T-helper 1 cell treated with Interleukin-12 subunit alpha and Interleukin-12 subunit beta and Interleukin-4 antibody, amounts not matched to agents 30 ng/mL and 1 ng/mL, for 36 hours (primary cell): ENCODE measurements around the gene LEMD3. TPM values are rescaled to one million over a fixed set of nuclear protein-coding genes. Genes with fewer than 3 reads are reported as not detected.

Source experiments
- intact Hi-C: fragments of 100-400 bp; cut with micrococcal nuclease; formaldehyde crosslinking; loops from one replicate; pipeline ENCODE4 v1.15.1; 2024
- total RNA-seq: library from RNA; stranded (reverse); gene quantifications from 2 replicates; pipeline ENCODE4 v1.2.3, GENCODE V29; 2022

The LEMD3 gene
- total RNA-seq, 1 donor from 2014 or later: 38.7 TPM

GRCh38 chr12:65204886-65205525, 35.6 kb downstream of the LEMD3 start:
- intact Hi-C loops: no loop called here

GRCh38 chr12:65205886-65206285, 36.5 kb downstream of the LEMD3 start:
- intact Hi-C loops: no loop called here

- intact Hi-C loops: loop anchor here (1.0 kb wide), 1 partner anchor 11 kb away; no protein-coding TSS in a partner anchor
Observed at GRCh38 chr12:65208125-65208524, 38.7 kb downstream of the LEMD3 start.

- intact Hi-C loops: loop anchor here (1.0 kb wide), 2 partner anchors 8 to 12 kb away; no protein-coding TSS in a partner anchor
Observed at GRCh38 chr12:65208964-65209654, 39.7 kb downstream of the LEMD3 start.

- intact Hi-C loops: loop anchor here (1.0 kb wide), 1 partner anchor 8 kb away; no protein-coding TSS in a partner anchor
Observed at GRCh38 chr12:65209655-65210043, 40.3 kb downstream of the LEMD3 start.

- intact Hi-C loops: no loop called here
Observed at GRCh38 chr12:65217086-65217485, 47.7 kb downstream of the LEMD3 start.

- intact Hi-C loops: no loop called here
Observed at GRCh38 chr12:65220761-65221160, 51.4 kb downstream of the LEMD3 start.

GRCh38 chr12:65229441-65229840, 60.1 kb downstream of the LEMD3 start:
- intact Hi-C loops: no loop called here

GRCh38 chr12:65232476-65233077, 63.2 kb downstream of the LEMD3 start:
- intact Hi-C loops: loop anchor here (1.0 to 5.0 kb wide), 6 partner anchors 62 to 875 kb away; partner anchors contain the start of gene WIF1

GRCh38 chr12:65237153-65237552, 67.8 kb downstream of the LEMD3 start:
- intact Hi-C loops: no loop called here

GRCh38 chr12:65238609-65239008, 69.2 kb downstream of the LEMD3 start:
- intact Hi-C loops: no loop called here

- intact Hi-C loops: no loop called here
Observed at GRCh38 chr12:65248656-65249633, 79.6 kb downstream of the LEMD3 start.

- intact Hi-C loops: no loop called here
Observed at GRCh38 chr12:65252515-65252914, 83.1 kb downstream of the LEMD3 start.

- intact Hi-C loops: no loop called here
Observed at GRCh38 chr12:65257986-65258385, 88.6 kb downstream of the LEMD3 start.

GRCh38 chr12:65259501-65259900, 90.1 kb downstream of the LEMD3 start:
- intact Hi-C loops: no loop called here

GRCh38 chr12:65263777-65264176, 94.4 kb downstream of the LEMD3 start:
- intact Hi-C loops: no loop called here

- intact Hi-C loops: no loop called here
Observed at GRCh38 chr12:65266408-65266807, 97.0 kb downstream of the LEMD3 start.

- intact Hi-C loops: no loop called here
Observed at GRCh38 chr12:65269603-65270002, 100.2 kb downstream of the LEMD3 start.

GRCh38 chr12:65274602-65275272, 105.4 kb downstream of the LEMD3 start:
- intact Hi-C loops: no loop called here

GRCh38 chr12:65275627-65276026, 106.2 kb downstream of the LEMD3 start:
- intact Hi-C loops: no loop called here
